ENCODE results near the gene PIGZ.

Gene PIGZ

GRCh38 chr3:196927571-196928453 is 40.8 kb downstream of the PIGZ start:
- DNase-seq (ENCODE audit: low read depth in 1 of 2, low spot score in 1 of 2), result no peak

GRCh38 chr3:196920733-196921132 is 47.9 kb downstream of the PIGZ start:
- DNase-seq (ENCODE audit: low read depth in 1 of 2, low spot score in 1 of 2), result no peak

- DNase-seq (ENCODE audit: low read depth in 1 of 2, low spot score in 1 of 2), result no peak
Measured at GRCh38 chr3:196918968-196919367, 49.7 kb downstream of the PIGZ start.

GRCh38 chr3:196916995-196917394 is 51.6 kb downstream of the PIGZ start:
- no peak for DNase-seq (ENCODE audit: low read depth in 1 of 2, low spot score in 1 of 2)

- no peak for DNase-seq (ENCODE audit: low read depth in 1 of 2, low spot score in 1 of 2)
Measured at GRCh38 chr3:196916221-196916620, 52.4 kb downstream of the PIGZ start.

- no peak for DNase-seq (ENCODE audit: low read depth in 1 of 2, low spot score in 1 of 2)
Measured at GRCh38 chr3:196915375-196915774, 53.3 kb downstream of the PIGZ start.

GRCh38 chr3:196914866-196915265 is 53.8 kb downstream of the PIGZ start:
- DNase-seq (ENCODE audit: low read depth in 1 of 2, low spot score in 1 of 2), result no peak

GRCh38 chr3:196903740-196904139 is 64.9 kb downstream of the PIGZ start:
- no peak for DNase-seq (ENCODE audit: low read depth in 1 of 2, low spot score in 1 of 2)

- DNase-seq (ENCODE audit: low read depth in 1 of 2, low spot score in 1 of 2), result no peak
Measured at GRCh38 chr3:196902296-196902695, 66.3 kb downstream of the PIGZ start.

GRCh38 chr3:196901768-196902167 is 66.9 kb downstream of the PIGZ start:
- DNase-seq (ENCODE audit: low read depth in 1 of 2, low spot score in 1 of 2), result no peak
